Left ventricle myocardium inferior (tissue), 1 donor: ENCODE measurements around the gene GAS7. TPM values are rescaled to one million over a fixed set of nuclear protein-coding genes. Genes with fewer than 3 reads are reported as not detected.

Experiments
- DNase-seq: peaks from one replicate; pipeline ENCODE4 v3.0.0-alpha.2; 2020
- H3K27ac ChIP-seq: fragments of 200-600 bp; replicated peaks from 2 replicates; pipeline ENCODE4 v1.8.0; 2021
- H3K27me3 ChIP-seq: fragments of 200-600 bp; 2 replicates; pipeline ENCODE4 v1.8.0; 2021; ENCODE audit warnings: low read depth
- H3K36me3 ChIP-seq: fragments of 200-600 bp; 2 replicates; pipeline ENCODE4 v1.8.0; 2021
- H3K4me1 ChIP-seq: fragments of 200-600 bp; 2 replicates; pipeline ENCODE4 v1.8.0; 2021
- H3K4me3 ChIP-seq: fragments of 200-600 bp; 2 replicates; pipeline ENCODE4 v1.8.0; 2021; ENCODE audit warnings: mild to moderate bottlenecking, moderate library complexity
- H3K9me3 ChIP-seq: fragments of 200-600 bp; replicated peaks from 2 replicates; pipeline ENCODE4 v1.8.0; 2021
- CTCF ChIP-seq: fragments of 200-600 bp; IDR thresholded peaks from 2 replicates; pipeline ENCODE4 v1.8.0; 2021; ENCODE audit warnings: antibody characterized with exemption, mild to moderate bottlenecking, borderline replicate concordance
- intact Hi-C: fragments of 100-400 bp; cut with micrococcal nuclease; formaldehyde crosslinking; loops from one replicate; pipeline ENCODE4 v1.11.0; 2022
- total RNA-seq: library from RNA; stranded (reverse); fragmentation: NEBNext Ultra II Directional; extraction: Animal tissue kit (Norgen Biotek cat#: 25700); gene quantifications from one replicate; pipeline ENCODE4 v1.2.1, GENCODE V29; 2021
- donor health status: DM: no; HTN: yes; CAD: no; lungs with severe emphysema.

The GAS7 gene
- total RNA-seq, 1 donor from 2014 or later: 87.6 TPM

- DNase-seq: no peak
- H3K27ac ChIP-seq: peak overlapping the region; percentile 58
Measured at GRCh38 chr17:10135539-10136257, 62.7 kb downstream of the GAS7 start.

GRCh38 chr17:10130677-10131076 lies 67.7 kb downstream of the GAS7 start:
- no peak for DNase-seq
- H3K4me1 ChIP-seq: peaks cover 26% of the 10 kb centered on the region
- no peak for TF ChIP-seq CTCF
- no peak overlapping the region for H3K27ac ChIP-seq
- no peaks in the 10 kb centered on the region for H3K9me3 ChIP-seq
- intact Hi-C loops: no loop called here
- no peak overlapping the region for H3K4me3 ChIP-seq
- H3K27me3 ChIP-seq: no peaks in the 10 kb centered on the region
- no peaks in the 10 kb centered on the region for H3K36me3 ChIP-seq

More at GRCh38 chr17:10135539-10136257, 62.7 kb downstream of the GAS7 start:
- no peaks in the 10 kb centered on the region for H3K9me3 ChIP-seq
- no peaks in the 10 kb centered on the region for H3K36me3 ChIP-seq
- peaks cover 14% of the 10 kb centered on the region for H3K4me1 ChIP-seq
- intact Hi-C loops: no loop called here
- TF ChIP-seq CTCF: no peak
- H3K27me3 ChIP-seq: no peaks in the 10 kb centered on the region
- no peak overlapping the region for H3K4me3 ChIP-seq

GRCh38 chr17:10130263-10130662 lies 68.1 kb downstream of the GAS7 start:
- no peak for TF ChIP-seq CTCF
- H3K27me3 ChIP-seq: no peaks in the 10 kb centered on the region
- H3K27ac ChIP-seq: no peak overlapping the region
- peaks cover 22% of the 10 kb centered on the region for H3K4me1 ChIP-seq
- no peaks in the 10 kb centered on the region for H3K9me3 ChIP-seq
- no peak for DNase-seq
- no peak overlapping the region for H3K4me3 ChIP-seq
- intact Hi-C loops: no loop called here
- no peaks in the 10 kb centered on the region for H3K36me3 ChIP-seq

- intact Hi-C loops: no loop called here
Measured at GRCh38 chr17:10127819-10128425, 70.5 kb downstream of the GAS7 start.

More at GRCh38 chr17:10127819-10128425, 70.5 kb downstream of the GAS7 start:
- DNase-seq: peak; percentile 87
- H3K9me3 ChIP-seq: no peaks in the 10 kb centered on the region
- H3K27ac ChIP-seq: peak overlapping the region; percentile 94
- peaks cover 45% of the 10 kb centered on the region for H3K4me1 ChIP-seq
- no peak overlapping the region for H3K4me3 ChIP-seq
- no peak for TF ChIP-seq CTCF
- H3K27me3 ChIP-seq: no peaks in the 10 kb centered on the region
- H3K36me3 ChIP-seq: no peaks in the 10 kb centered on the region
